Urothelium cell line (cell line): Measurements from ENCODE around the gene ITGAX.
"Not testable (repeated sequence)": the region's sequence is repeated elsewhere in the genome, so short reads cannot be mapped to it uniquely, and the experiment has no call there.

Experiments used
- DNase-seq: peaks from one replicate; pipeline ENCODE4 v3.0.0; 2011; ENCODE audit warnings: low spot score, mixed read lengths
- FAIRE-seq: peaks from 2 replicates; lab custom pipeline; 2011; peaks lifted over from hg19 to GRCh38; lab: Jason Lieb, UNC

ITGAX gene

DNA sequence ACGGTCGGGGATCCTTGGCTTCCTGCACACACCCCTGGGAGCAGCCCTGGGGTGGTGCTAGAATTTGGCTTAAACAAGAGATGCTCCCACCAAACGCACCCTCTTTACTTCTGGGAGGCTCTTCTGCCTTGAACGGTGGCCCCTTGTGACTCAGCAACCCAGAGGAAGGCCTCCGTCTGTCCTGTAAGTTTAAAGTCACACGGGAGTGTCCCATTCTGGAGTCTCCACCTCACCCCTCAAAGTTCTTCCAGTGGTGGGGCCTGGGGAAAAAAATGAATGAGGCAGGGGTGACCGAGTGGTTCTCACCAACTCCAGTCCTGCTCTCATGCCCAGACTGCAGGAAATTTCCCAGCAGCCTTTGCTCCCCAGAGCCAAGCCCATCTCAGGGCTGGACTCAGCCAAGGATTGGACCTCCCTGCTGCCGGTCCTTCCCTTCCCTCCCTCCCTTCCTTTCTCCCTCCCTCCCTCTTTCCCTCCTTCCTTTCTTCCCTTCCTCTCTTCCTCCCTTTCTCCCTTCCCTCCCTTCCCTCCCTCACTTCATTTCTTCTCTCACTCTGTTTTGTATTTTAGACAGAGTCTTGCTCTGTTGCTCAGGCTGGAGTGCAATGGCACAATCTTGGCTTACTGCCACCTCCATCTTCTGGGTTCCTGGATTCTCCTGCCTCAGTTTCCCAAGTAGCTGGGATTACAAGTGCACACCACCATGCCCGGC is 49.5 kb downstream of the ITGAX start:
- peak; percentile 86 for DNase-seq
- peak; percentile 65 for FAIRE-seq

DNA sequence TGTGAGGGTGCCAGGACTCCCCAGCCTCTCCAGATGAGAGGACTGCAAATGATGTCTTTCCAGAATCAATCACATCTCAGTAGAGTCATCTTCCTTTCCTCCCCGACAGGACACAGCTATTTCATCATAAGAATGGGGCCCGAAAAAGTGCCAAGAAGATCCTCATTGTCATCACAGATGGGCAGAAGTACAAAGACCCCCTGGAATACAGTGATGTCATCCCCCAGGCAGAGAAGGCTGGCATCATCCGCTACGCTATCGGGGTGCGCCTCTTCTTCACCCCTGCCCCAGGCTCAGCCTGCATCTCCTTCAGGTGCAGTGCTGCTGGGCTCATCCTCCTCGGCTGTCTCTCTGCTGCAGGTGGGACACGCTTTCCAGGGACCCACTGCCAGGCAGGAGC is 52.4 kb downstream of the ITGAX start:
- FAIRE-seq (no peak), DNase-seq (no peak)

GRCh38 chr16:31409433-31409832 is 54.5 kb downstream of the ITGAX start:
- peak; percentile 57 for DNase-seq
- FAIRE-seq, result no peak

- no peak for DNase-seq
- FAIRE-seq, result no peak
These were observed 55.1 kb downstream of the ITGAX start for GRCh38 chr16:31410082-31410481.

GRCh38 chr16:31411024-31411844 is 56.3 kb downstream of the ITGAX start:
- DNase-seq (no peak), FAIRE-seq (no peak)

GRCh38 chr16:31412750-31413149 is 57.8 kb downstream of the ITGAX start:
- FAIRE-seq, result no peak
- DNase-seq, result no peak

DNA sequence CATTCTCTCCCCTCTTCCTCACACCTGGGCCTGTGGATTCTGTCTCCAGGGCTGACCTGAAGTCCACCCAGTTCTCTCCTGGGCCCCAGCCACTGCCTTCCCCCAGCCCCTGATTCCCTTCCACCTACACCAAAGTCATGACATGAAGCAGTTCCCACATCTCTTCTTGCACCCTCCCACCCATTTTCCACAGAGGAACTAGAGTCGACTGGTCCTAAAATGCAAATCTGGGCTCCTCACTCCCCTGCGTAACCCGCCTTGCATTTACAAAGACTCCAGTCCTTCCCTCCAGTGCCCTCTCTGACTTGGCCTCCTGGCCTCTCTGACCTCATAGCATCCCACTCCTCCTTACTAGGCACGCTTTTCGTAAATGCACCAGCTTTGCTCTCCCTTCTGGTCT is 58.4 kb downstream of the ITGAX start:
- FAIRE-seq (no peak), DNase-seq (no peak)

DNA sequence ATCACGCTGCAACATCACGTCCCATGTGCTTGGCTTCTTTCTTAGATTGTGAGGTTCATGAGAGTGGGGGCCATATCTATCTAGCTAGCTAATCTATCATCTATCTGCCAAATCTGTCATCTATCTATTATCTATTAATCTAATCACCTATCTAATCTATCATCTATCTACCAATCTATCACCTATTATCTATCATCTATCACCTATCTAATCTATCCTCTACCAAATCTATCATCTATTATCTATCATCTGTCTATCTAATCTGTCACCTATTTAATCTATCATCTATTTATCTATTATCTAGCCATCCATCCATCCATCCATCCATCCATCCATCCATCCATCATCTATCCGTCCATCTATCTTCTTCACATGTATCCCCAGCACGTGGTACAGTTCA is 59.0 kb downstream of the ITGAX start:
- DNase-seq (no peak), FAIRE-seq (no peak)

- DNase-seq (no peak), FAIRE-seq (no peak)
These were observed 59.7 kb downstream of the ITGAX start for GRCh38 chr16:31414706-31415105.

GRCh38 chr16:31416371-31416770 is 61.4 kb downstream of the ITGAX start:
- FAIRE-seq (no peak), DNase-seq (no peak)

- not testable (repeated sequence) for FAIRE-seq, DNase-seq
These were observed 62.1 kb downstream of the ITGAX start for GRCh38 chr16:31417036-31417435.

DNA sequence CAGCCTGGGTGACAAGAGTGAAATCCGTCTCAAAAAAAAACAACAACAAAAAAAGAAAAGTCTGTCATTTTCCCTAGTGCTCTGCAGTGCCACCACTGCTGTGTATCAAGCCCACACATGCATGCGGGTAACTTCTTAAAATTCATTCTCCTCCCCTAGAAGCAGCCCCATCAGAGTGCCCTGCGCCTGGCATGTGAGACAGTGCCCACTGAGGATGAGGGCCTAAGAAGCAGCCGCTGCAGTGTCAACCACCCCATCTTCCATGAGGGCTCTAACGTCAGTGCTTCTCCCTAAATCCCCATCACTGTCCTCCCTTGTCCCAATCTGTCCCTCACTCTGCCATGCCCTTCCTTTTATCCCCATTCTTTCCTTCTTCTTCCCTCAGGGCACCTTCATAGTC is 62.9 kb downstream of the ITGAX start:
- no peak for DNase-seq

GRCh38 chr16:31420037-31420436 is 65.1 kb downstream of the ITGAX start:
- FAIRE-seq (no peak), DNase-seq (no peak)

More for the DNA sequence above, 62.9 kb downstream of the ITGAX start:
- FAIRE-seq, result no peak

- DNase-seq, result no peak
- FAIRE-seq, result no peak
These were observed 66.6 kb downstream of the ITGAX start for GRCh38 chr16:31421587-31421986.

- FAIRE-seq, result no peak
- no peak for DNase-seq
These were observed 68.3 kb downstream of the ITGAX start for GRCh38 chr16:31423241-31423640.

GRCh38 chr16:31423801-31424200 is 68.8 kb downstream of the ITGAX start:
- DNase-seq (no peak), FAIRE-seq (no peak)

DNA sequence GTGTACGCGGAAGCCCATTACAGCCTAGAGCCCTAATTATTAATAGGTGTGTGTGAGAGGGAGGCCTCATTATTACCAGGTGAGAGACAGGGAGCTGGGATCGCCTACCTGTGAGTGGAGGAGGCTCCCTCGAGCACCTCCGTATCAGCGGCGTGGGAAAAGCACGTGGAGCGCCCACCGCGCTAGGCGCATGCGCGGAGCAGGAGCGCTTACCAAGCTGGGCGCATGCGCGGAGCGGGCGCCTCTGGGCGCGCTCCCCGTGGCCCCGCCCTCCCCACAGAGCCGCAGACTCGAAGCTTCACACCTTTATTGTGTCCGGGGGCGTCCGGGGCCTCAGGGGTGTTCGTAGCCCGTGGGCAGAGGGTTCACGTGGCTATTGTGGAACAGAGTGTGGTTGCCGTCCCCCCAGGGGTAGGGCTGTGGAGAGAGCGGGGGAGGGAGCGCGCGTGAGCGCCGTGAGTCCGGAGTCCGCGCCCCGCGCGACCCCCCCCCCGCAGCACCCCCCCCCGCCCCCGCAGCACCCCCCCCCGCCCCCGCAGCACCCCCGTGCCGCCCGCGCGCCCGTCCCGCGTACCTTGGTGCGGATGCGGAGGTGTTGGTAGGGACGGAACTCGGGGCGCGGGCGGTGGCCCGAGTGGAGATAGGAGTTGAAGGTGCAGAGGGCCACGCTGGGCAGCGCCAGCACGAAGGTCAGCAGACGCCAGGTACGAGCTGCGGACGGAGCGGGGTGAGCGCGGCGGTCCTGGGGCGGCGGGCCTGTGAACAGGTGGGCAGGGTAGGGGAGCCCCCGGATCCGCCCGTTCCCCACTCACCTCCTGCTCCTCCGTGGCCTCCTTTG is 72.7 kb downstream of the ITGAX start:
- DNase-seq (peak; percentile 86), FAIRE-seq (peak; percentile 9)

DNA sequence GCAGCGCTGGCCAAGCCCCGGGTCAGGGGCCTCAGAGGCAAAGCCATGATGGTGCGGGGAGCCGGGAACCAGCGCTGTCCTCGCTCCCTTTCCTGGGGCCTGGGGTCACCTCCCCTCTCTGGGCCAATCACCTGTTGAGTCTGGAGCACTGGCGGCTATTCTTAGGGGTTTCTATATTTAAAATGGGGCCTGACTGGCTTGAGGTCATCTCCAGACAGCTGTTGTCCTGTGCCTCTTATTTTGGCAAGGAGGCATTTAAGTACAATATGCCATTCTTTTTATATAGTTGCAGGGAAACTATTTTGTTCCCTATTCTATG is 73.3 kb downstream of the ITGAX start, which contains the start of gene COX6A2:
COX6A2 (minus strand) TSS at position 82 of the 319 bp plus-strand sequence; CDS start at position 47, 35 bp downstream.
- DNase-seq, result no peak
- no peak for FAIRE-seq

DNA sequence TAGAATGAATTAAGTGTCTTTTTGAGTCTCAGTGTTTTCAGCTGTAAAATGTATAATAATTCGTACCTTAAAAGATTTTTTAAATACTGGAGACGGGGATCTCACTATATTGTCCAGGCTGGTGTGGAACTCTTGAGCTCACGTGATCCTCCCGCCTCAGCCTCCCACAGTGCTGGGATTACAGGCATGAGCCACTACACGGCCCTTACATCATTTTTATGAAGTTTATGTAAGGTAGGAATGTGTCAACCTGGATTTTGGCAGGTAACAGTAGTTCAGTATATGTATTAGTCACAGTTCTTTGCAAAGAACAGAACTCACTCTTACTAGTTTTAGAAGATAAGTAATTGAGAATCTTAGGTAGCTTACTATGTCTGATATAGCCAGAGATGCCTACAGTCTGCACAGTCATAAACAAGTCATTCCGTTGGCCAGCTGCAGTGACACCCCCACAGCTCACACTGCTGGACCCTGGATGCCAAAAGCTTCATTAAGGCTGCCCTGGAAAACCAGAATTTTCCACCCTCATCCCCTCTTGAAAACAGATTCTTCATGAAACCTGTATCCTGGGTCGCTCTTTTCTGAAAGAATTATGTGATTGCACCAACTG is 73.8 kb downstream of the ITGAX start:
- FAIRE-seq (no peak), DNase-seq (no peak)

GRCh38 chr16:31429314-31429713 is 74.3 kb downstream of the ITGAX start:
- DNase-seq, result no peak
- FAIRE-seq, result no peak

DNA sequence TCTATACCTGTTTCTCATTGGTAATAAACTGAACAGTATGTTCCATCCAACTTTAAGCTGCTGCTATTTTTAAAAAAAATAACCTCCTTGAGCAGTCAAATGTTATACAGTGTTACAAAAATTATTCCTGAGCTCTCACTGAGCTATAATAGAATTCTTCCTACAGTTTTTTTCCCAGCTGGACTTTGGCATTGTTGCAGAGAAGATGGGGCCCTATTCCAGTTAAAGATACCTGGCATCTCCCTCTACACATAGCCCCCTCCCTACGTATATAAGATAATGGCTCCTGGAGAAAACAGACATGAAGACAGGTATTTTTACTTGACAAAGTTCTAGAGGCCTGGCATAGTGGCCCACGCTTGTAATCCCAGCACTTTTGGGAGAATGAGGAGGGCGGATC is 74.8 kb downstream of the ITGAX start:
- no peak for DNase-seq
- no peak for FAIRE-seq
